BJ (cell line): ENCODE measurements around the gene BNC1. TPM values are rescaled to one million over a fixed set of nuclear protein-coding genes. Genes with fewer than 3 reads are reported as not detected.

Source experiments
- CTCF ChIA-PET: fragments of 350-600 bp; formaldehyde crosslinking; extraction: SDS; loops from one replicate; lab custom pipeline; 2021; ENCODE audit warnings: antibody characterized with exemption, inconsistent platforms; lab: Yijun Ruan, JAX
- POLR2A ChIA-PET: fragments of 300-600 bp; sonication (Branson Sonifier 250); formaldehyde crosslinking; extraction: SDS; loops from one replicate; lab custom pipeline; 2021; ENCODE audit warnings: antibody characterized with exemption; lab: Charles Lee
- DNase-seq: peaks from one replicate; pipeline ENCODE4 v3.0.0-alpha.2; 2011; ENCODE audit warnings: low read depth
- H3K27me3 ChIP-seq: 2 replicates; pipeline ENCODE4 v1.6.0; 2011; ENCODE audit warnings: low read length; ENCODE audit not compliant: control insufficient read depth, insufficient read depth
- H3K36me3 ChIP-seq: 2 replicates; pipeline ENCODE4 v1.5.1; 2011; ENCODE audit warnings: low read length; ENCODE audit not compliant: control insufficient read depth, insufficient read depth
- H3K4me3 ChIP-seq: 2 replicates; pipeline ENCODE4 v1.5.1; 2011; ENCODE audit warnings: low read depth, mild to moderate bottlenecking, control low read depth, low read length
- polyA plus RNA-seq: library from polyadenylated mRNA; depleted of rRNA; stranded (reverse); fragments of >200 nt; gene quantifications from 2 replicates; pipeline ENCODE4 v1.2.3, GENCODE V29; 2011
- TF ChIP-seq, protein P1 (sequence below): IDR thresholded peaks from 2 replicates; pipeline ENCODE4 v1.5.1; 2011; ENCODE audit warnings: low read depth, mild to moderate bottlenecking, control low read depth, inconsistent platforms, low read length, moderate library complexity; ENCODE audit not compliant: insufficient read depth

The BNC1 gene
- polyA plus RNA-seq, 1 experiment: 1.4 TPM

GRCh38 chr15:83288381-83288801 is 3.9 kb upstream of the BNC1 start:
- TF ChIP-seq, protein P1, sequence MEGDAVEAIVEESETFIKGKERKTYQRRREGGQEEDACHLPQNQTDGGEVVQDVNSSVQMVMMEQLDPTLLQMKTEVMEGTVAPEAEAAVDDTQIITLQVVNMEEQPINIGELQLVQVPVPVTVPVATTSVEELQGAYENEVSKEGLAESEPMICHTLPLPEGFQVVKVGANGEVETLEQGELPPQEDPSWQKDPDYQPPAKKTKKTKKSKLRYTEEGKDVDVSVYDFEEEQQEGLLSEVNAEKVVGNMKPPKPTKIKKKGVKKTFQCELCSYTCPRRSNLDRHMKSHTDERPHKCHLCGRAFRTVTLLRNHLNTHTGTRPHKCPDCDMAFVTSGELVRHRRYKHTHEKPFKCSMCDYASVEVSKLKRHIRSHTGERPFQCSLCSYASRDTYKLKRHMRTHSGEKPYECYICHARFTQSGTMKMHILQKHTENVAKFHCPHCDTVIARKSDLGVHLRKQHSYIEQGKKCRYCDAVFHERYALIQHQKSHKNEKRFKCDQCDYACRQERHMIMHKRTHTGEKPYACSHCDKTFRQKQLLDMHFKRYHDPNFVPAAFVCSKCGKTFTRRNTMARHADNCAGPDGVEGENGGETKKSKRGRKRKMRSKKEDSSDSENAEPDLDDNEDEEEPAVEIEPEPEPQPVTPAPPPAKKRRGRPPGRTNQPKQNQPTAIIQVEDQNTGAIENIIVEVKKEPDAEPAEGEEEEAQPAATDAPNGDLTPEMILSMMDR: no peak
- no peak overlapping the region for H3K4me3 ChIP-seq
- no peak for DNase-seq
- no peaks in the 10 kb centered on the region for H3K27me3 ChIP-seq
- H3K36me3 ChIP-seq: no peaks in the 10 kb centered on the region
- ChIA-PET POLR2A (no interaction called here), CTCF (interaction anchor here (0.6 to 1.2 kb wide), 2 partner anchors 40 to 317 kb away, joined by 3 to 4 read pairs; no protein-coding TSS in a partner anchor)

DNA sequence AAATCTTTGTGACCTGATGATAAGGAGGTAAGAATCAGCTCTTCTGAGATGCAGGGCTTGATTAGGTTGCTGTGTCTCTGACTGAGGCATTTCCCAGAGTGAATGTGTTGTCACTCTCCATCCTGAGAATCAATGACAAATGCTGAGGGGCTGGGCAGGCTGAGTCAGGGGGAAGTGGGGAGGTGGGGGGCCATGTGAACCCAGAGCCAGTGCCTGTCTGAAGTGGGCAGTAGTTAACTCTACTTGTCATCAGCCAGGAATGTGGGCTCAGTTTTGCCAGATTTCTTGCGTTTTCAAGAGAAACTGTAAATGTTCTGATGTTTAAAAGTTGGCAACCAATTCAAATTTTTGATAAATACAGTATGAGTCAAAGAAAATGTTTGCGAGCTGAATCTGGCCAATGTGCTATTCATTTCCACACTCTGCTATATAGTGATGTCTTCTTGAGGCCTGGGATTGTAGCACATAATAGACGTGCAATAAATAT is 3.1 kb upstream of the BNC1 start:
- no peak overlapping the region for H3K4me3 ChIP-seq
- ChIA-PET CTCF (interaction anchor here (0.6 to 1.2 kb wide), 2 partner anchors 40 to 316 kb away, joined by 3 to 4 read pairs; no protein-coding TSS in a partner anchor), POLR2A (no interaction called here)
- DNase-seq: peak; percentile 89
- no peaks in the 10 kb centered on the region for H3K27me3 ChIP-seq
- H3K36me3 ChIP-seq: no peaks in the 10 kb centered on the region
- TF ChIP-seq, protein P1: no peak

GRCh38 chr15:83285979-83286553 is 1.6 kb upstream of the BNC1 start:
- Histone ChIP-seq H3K4me3 (no peak overlapping the region), H3K27me3 (no peaks in the 10 kb centered on the region), H3K36me3 (no peaks in the 10 kb centered on the region)
- TF ChIP-seq, protein P1: no peak
- DNase-seq: peak; percentile 56
- CTCF ChIA-PET: interaction anchor here (1.4 kb wide), 2 partner anchors 10 to 26 kb away, joined by 3 read pairs; no protein-coding TSS in a partner anchor
- POLR2A ChIA-PET: interaction anchor here (0.6 kb wide), 2 partner anchors 60 to 78 kb away, joined by 3 read pairs; no protein-coding TSS in a partner anchor

DNA sequence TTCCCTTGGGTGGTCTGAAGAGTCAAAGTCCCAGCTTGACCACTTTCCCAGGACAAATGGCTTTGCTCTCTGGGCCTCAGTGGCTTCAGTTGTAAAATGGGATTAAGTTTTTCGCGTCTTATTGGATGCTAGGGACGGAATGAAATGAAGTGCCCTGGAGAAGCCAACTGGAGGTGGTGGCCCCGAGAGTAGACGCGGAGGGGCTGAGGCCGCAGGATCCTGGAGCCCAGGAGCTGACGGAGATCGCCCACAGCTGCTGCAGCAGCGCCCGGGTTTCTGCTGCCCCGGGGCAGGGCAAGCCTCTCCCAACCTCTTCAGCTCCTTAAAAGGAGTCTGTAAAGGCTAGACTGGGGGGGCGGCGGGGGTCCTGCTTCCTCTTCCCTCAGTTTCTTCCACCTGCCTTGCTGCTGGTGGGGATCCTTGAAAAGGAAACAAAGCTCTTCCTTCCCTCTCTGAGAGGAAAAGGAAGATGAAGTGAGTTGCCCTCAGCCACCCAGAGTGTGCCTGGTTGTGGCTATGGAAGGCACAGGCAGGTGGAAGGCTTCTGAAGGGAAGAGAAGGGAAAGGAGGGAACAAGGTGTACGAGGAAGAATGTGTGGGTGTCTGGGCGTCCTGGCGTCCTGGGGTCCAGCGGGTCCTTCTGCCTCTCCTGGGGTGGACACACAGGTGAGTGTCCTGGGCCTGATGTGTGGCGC is 967 bp upstream of the BNC1 start:
- no peaks in the 10 kb centered on the region for H3K27me3 ChIP-seq
- ChIA-PET CTCF (interaction anchor here (1.1 to 1.4 kb wide), 3 partner anchors 9 to 37 kb away, joined by 3 read pairs; no protein-coding TSS in a partner anchor), POLR2A (interaction anchor here (0.6 kb wide), 1 partner anchor 60 kb away, joined by 3 read pairs; no protein-coding TSS in a partner anchor)
- TF ChIP-seq, protein P1: no peak
- H3K4me3 ChIP-seq: no peak overlapping the region
- no peaks in the 10 kb centered on the region for H3K36me3 ChIP-seq
- DNase-seq: no peak
